Lung (tissue), 12 donors: Measurements from ENCODE around the gene MTARC1. TPM values are rescaled to one million over a fixed set of nuclear protein-coding genes. Genes with fewer than 3 reads are reported as not detected.
A peak's percentile ranks its signal among the peaks of the same experiment; 100 is the strongest.

ENCODE experiments used
- ATAC-seq: fragments of 200-7000 bp; cut with Tn5 transposase; one replicate; pipeline ENCODE4 v1.9.1; 2020; ENCODE audit warnings: moderate number of reproducible peaks; ENCODE audit not compliant: insufficient read depth, low FRiP score
- DNase-seq, 3 donors: peaks; one replicate each; pipeline ENCODE4 v3.0.0-alpha.2; 2013 to 2017
- H3K27ac ChIP-seq, 2 donors: one replicate each; pipeline ENCODE4 v1.5.1; 2013; ENCODE audit warnings: mild to moderate bottlenecking in 2 of 2, moderate library complexity in 2 of 2, control low read depth in 1 of 2, inconsistent platforms in 1 of 2, low read depth in 1 of 2, low read length in 1 of 2
- H3K27me3 ChIP-seq, 3 donors: one replicate each; pipeline ENCODE4 v1.5.1; 2013; ENCODE audit warnings: low read length in 2 of 3; ENCODE audit not compliant: control insufficient read depth in 3 of 3, insufficient read depth in 3 of 3
- H3K36me3 ChIP-seq, 4 donors: one replicate each; pipeline ENCODE4 v1.5.1; 2013; ENCODE audit warnings: low read length in 4 of 4, mild to moderate bottlenecking in 1 of 4, moderate library complexity in 1 of 4; ENCODE audit not compliant: control insufficient read depth in 4 of 4, insufficient read depth in 4 of 4
- H3K4me1 ChIP-seq, 5 donors: one replicate each; pipeline ENCODE4 v1.5.1; 2013; ENCODE audit warnings: low read length in 5 of 5, mild to moderate bottlenecking in 2 of 5, moderate library complexity in 1 of 5; ENCODE audit not compliant: control insufficient read depth in 5 of 5, insufficient read depth in 5 of 5
- H3K4me3 ChIP-seq: one replicate; pipeline ENCODE4 v1.5.1; 2013; ENCODE audit warnings: mild to moderate bottlenecking, control low read depth, moderate library complexity
- H3K9ac ChIP-seq, 2 donors: one replicate each; pipeline ENCODE4 v1.5.1; 2013; ENCODE audit warnings: low read length in 2 of 2, control low read depth in 1 of 2; ENCODE audit not compliant: insufficient read depth in 1 of 2
- H3K9me3 ChIP-seq, 4 donors: one replicate each; pipeline ENCODE4 v1.5.1; 2013; ENCODE audit warnings: low read length in 3 of 4, mild to moderate bottlenecking in 1 of 4, moderate library complexity in 1 of 4; ENCODE audit not compliant: control insufficient read depth in 4 of 4, insufficient read depth in 3 of 4
- WGBS, 2 donors: extraction: QIAGEN DNeasy Blood & Tissue Kit; methylation state at CpG; one replicate each; pipeline ENCODE4 v1.1.7; 2013; 5-methylcytosine and 5-hydroxymethylcytosine counted together
- polyA plus RNA-seq, 2 donors: library from polyadenylated mRNA; stranded (reverse); fragments of 200-250 nt; gene quantifications; one replicate each; pipeline ENCODE4 v1.2.1, GENCODE V29; 2013
- total RNA-seq, 2 donors: library from RNA; depleted of rRNA in 1 of 2; stranded (reverse); fragments of >200 nt in 1 of 2; gene quantifications; one replicate each; pipeline ENCODE4 v1.2.1, GENCODE V29; 2014 to 2021
- TF ChIP-seq, protein P1 (sequence below): IDR thresholded peaks from 2 replicates; pipeline ENCODE4 v1.5.1; 2012; ENCODE audit warnings: mild to moderate bottlenecking; ENCODE audit errors: control extremely low read depth, extremely low read depth
- donor health status: control.
- donor health status: control.
- donor health status: Bipolar disorder and iron deficiency.
- donor health status: healthy.
- donor health status: DM: yes; HTN: yes; CAD: no.

MTARC1 gene
- total and polyA plus RNA-seq, 4 donors = 10.1 to 22.3 (median 15.7) TPM

GRCh38 chr1:220755309-220755708 lies 31.4 kb upstream of the MTARC1 start:
- 56 to 78% methylated on average over 6 of the region's 6 CpGs for WGBS, 2 donors
- Histone ChIP-seq H3K4me1 (peaks cover 8 to 42% (median 32%) of the 10 kb centered on the region in 5 donors), H3K4me3 (no peak overlapping the region), H3K27me3 (no peaks in the 10 kb centered on the region), H3K36me3 (peaks cover 0 to 29% (median 18%) of the 10 kb centered on the region in 4 donors), H3K27ac (no peak overlapping the region), H3K9me3 (peaks cover 0 to 2% (median 0%) of the 10 kb centered on the region in 4 donors), H3K9ac (no peak overlapping the region)
- DNase-seq = no peak
- TF ChIP-seq, protein P1, sequence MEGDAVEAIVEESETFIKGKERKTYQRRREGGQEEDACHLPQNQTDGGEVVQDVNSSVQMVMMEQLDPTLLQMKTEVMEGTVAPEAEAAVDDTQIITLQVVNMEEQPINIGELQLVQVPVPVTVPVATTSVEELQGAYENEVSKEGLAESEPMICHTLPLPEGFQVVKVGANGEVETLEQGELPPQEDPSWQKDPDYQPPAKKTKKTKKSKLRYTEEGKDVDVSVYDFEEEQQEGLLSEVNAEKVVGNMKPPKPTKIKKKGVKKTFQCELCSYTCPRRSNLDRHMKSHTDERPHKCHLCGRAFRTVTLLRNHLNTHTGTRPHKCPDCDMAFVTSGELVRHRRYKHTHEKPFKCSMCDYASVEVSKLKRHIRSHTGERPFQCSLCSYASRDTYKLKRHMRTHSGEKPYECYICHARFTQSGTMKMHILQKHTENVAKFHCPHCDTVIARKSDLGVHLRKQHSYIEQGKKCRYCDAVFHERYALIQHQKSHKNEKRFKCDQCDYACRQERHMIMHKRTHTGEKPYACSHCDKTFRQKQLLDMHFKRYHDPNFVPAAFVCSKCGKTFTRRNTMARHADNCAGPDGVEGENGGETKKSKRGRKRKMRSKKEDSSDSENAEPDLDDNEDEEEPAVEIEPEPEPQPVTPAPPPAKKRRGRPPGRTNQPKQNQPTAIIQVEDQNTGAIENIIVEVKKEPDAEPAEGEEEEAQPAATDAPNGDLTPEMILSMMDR = no peak
- no peak for ATAC-seq

DNA sequence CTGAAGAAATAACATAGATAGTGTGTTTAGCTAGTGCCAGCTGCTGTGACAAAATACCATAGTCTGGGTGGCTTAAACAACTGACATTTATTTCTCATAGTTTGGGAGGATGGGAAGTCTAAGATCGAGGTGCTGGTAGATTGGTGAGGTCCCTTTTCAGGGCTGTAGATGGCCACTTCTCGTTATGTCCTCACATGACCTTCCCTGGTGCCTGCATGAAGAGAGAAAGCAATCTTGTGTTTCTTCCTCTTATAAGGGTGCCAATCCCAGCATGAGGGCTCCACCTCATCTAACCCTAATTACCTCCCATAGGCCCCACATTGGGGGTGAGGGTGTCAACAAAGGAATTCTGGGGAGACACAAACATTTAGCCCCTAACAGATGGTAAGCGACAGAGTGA lies 29.3 kb upstream of the MTARC1 start:
- no peak for ATAC-seq
- TF ChIP-seq, protein P1 = no peak
- WGBS, 2 donors = 73 to 83% methylated on average over 3 of the region's 3 CpGs

GRCh38 chr1:220759147-220759546 lies 27.6 kb upstream of the MTARC1 start:
- H3K9me3 ChIP-seq = no peaks in the 10 kb centered on the region
- no peak overlapping the region for H3K9ac ChIP-seq
- no peak for ATAC-seq
- H3K27me3 ChIP-seq = no peaks in the 10 kb centered on the region
- no peak overlapping the region for H3K27ac ChIP-seq
- DNase-seq = no peak
- H3K4me3 ChIP-seq = no peak overlapping the region
- 98 to 99% methylated on average over 3 of the region's 3 CpGs for WGBS, 2 donors
- TF ChIP-seq, protein P1 = no peak
- H3K4me1 ChIP-seq = peaks cover 2 to 19% (median 12%) of the 10 kb centered on the region in 5 donors
- H3K36me3 ChIP-seq = peaks cover 0 to 44% (median 30%) of the 10 kb centered on the region in 4 donors

More for the DNA sequence above, 29.3 kb upstream of the MTARC1 start:
- Histone ChIP-seq H3K9ac (no peak overlapping the region), H3K4me1 (peaks cover 3 to 23% (median 14%) of the 10 kb centered on the region in 5 donors), H3K36me3 (peaks cover 0 to 38% (median 21%) of the 10 kb centered on the region in 4 donors), H3K4me3 (no peak overlapping the region), H3K27me3 (no peaks in the 10 kb centered on the region), H3K9me3 (peaks cover 0 to 2% (median 0%) of the 10 kb centered on the region in 4 donors), H3K27ac (no peak overlapping the region)
- DNase-seq = peak in 1 of 3 donors; percentile 31
